Karpas-422 (cell line): ENCODE measurements around the gene RECQL. TPM values are rescaled to one million over a fixed set of nuclear protein-coding genes. Genes with fewer than 3 reads are reported as not detected.

Experiments used
- DNase-seq: peaks from one replicate; pipeline ENCODE4 v3.0.0-alpha.2; 2015
- H2AFZ ChIP-seq: fragments of 200-600 bp; sonication (generic); 2 replicates; pipeline ENCODE4 v1.6.1; 2014; ENCODE audit warnings: antibody characterized with exemption, low read length, mixed read lengths
- H3K27ac ChIP-seq: fragments of 200-600 bp; sonication (generic); 2 replicates; pipeline ENCODE4 v1.5.1; 2014; ENCODE audit warnings: mild to moderate bottlenecking, low read length, moderate library complexity
- H3K27me3 ChIP-seq: fragments of 200-600 bp; sonication (generic); 2 replicates; pipeline ENCODE4 v1.6.1; 2014; ENCODE audit warnings: low read length, mixed read lengths
- H3K36me3 ChIP-seq: fragments of 200-600 bp; sonication (generic); 2 replicates; pipeline ENCODE4 v1.6.1; 2014; ENCODE audit warnings: low read length, mixed read lengths; ENCODE audit not compliant: insufficient read depth
- H3K4me1 ChIP-seq: fragments of 200-600 bp; sonication (generic); 2 replicates; pipeline ENCODE4 v1.6.1; 2014; ENCODE audit warnings: mild to moderate bottlenecking, low read length, mixed read lengths
- H3K4me2 ChIP-seq: fragments of 200-600 bp; sonication (generic); 2 replicates; pipeline ENCODE4 v1.6.1; 2014; ENCODE audit warnings: low read length, low read depth, mild to moderate bottlenecking; ENCODE audit not compliant: poor library complexity, severe bottlenecking
- H3K4me3 ChIP-seq: fragments of 200-600 bp; sonication (generic); 2 replicates; pipeline ENCODE4 v1.5.1; 2014; ENCODE audit warnings: mild to moderate bottlenecking, antibody characterized with exemption, low read length, mixed read lengths
- H3K79me2 ChIP-seq: fragments of 200-600 bp; sonication (generic); 2 replicates; pipeline ENCODE4 v1.6.1; 2014; ENCODE audit warnings: mild to moderate bottlenecking, low read length, mixed read lengths
- H3K9ac ChIP-seq: fragments of 200-600 bp; sonication (generic); 2 replicates; pipeline ENCODE4 v1.6.0; 2014; ENCODE audit warnings: low read length
- H3K9me2 ChIP-seq: fragments of 200-600 bp; sonication (generic), shearing (Covaris generic); replicated peaks from 2 replicates; pipeline ENCODE4 v1.6.0; 2014; ENCODE audit warnings: mild to moderate bottlenecking, low read length, moderate library complexity; ENCODE audit not compliant: insufficient read depth
- H3K9me3 ChIP-seq: fragments of 300-700, 200-600 bp; sonication (generic); 2 replicates; pipeline ENCODE4 v1.6.1; 2014; ENCODE audit warnings: low read length, mixed read lengths
- H4K20me1 ChIP-seq: fragments of 200-600 bp; sonication (generic); 2 replicates; pipeline ENCODE4 v1.6.1; 2014; ENCODE audit warnings: mild to moderate bottlenecking, antibody characterized with exemption, low read length, low read depth; ENCODE audit not compliant: insufficient read depth
- total RNA-seq: library from RNA; depleted of rRNA; stranded (reverse); fragments of >200 nt; shearing (Covaris generic); gene quantifications from 2 replicates; pipeline ENCODE4 v1.2.3, GENCODE V29; 2014; ENCODE audit warnings: low replicate concordance

Gene RECQL
- total RNA-seq, 1 experiment from 2014 or later, result 47.2 TPM

- Histone ChIP-seq H3K9me2 (no peaks in the 10 kb centered on the region), H3K4me3 (no peak overlapping the region), H3K27ac (no peak overlapping the region), H3K9me3 (no peaks in the 10 kb centered on the region), H3K79me2 (no peaks in the 10 kb centered on the region), H3K27me3 (no peaks in the 10 kb centered on the region), H3K4me2 (no peak overlapping the region), H3K9ac (no peak overlapping the region), H3K4me1 (no peaks in the 10 kb centered on the region), H4K20me1 (no peaks in the 10 kb centered on the region), H2AFZ (no peak overlapping the region), H3K36me3 (no peaks in the 10 kb centered on the region)
- no peak for DNase-seq
Observed at GRCh38 chr12:21539797-21540196, 38.4 kb upstream of the RECQL start.

- DNase-seq, result no peak
- H3K79me2 ChIP-seq, result no peaks in the 10 kb centered on the region
- no peaks in the 10 kb centered on the region for H3K9me2 ChIP-seq
- no peaks in the 10 kb centered on the region for H3K9me3 ChIP-seq
- no peaks in the 10 kb centered on the region for H3K4me1 ChIP-seq
- no peaks in the 10 kb centered on the region for H3K36me3 ChIP-seq
- no peak overlapping the region for H3K9ac ChIP-seq
- H3K4me3 ChIP-seq, result no peak overlapping the region
- H3K4me2 ChIP-seq, result no peak overlapping the region
- H2AFZ ChIP-seq, result no peak overlapping the region
- H3K27ac ChIP-seq, result no peak overlapping the region
- H4K20me1 ChIP-seq, result no peaks in the 10 kb centered on the region
- H3K27me3 ChIP-seq, result no peaks in the 10 kb centered on the region
Observed at GRCh38 chr12:21538061-21538653, 36.7 kb upstream of the RECQL start.

GRCh38 chr12:21529456-21529855 is 28.0 kb upstream of the RECQL start:
- no peak overlapping the region for H2AFZ ChIP-seq
- DNase-seq, result no peak
- no peak overlapping the region for H3K27ac ChIP-seq
- no peak overlapping the region for H3K9ac ChIP-seq
- peak overlapping the region; percentile 97 for H3K4me2 ChIP-seq
- H3K79me2 ChIP-seq, result peaks cover 8% of the 10 kb centered on the region
- no peak overlapping the region for H3K4me3 ChIP-seq
- H4K20me1 ChIP-seq, result peaks cover 12% of the 10 kb centered on the region; the same call in 1 of the 2 replicates
- peaks cover 37% of the 10 kb centered on the region for H3K36me3 ChIP-seq
- H3K9me2 ChIP-seq, result no peaks in the 10 kb centered on the region
- no peaks in the 10 kb centered on the region for H3K27me3 ChIP-seq
- H3K4me1 ChIP-seq, result peaks cover 47% of the 10 kb centered on the region
- H3K9me3 ChIP-seq, result 0 out of 2 replicates have a peak, but pooled peaks cover under 1% of the 10 kb centered on the region

- Histone ChIP-seq H2AFZ (no peak overlapping the region), H3K36me3 (peaks cover 37% of the 10 kb centered on the region), H3K4me2 (peak overlapping the region; percentile 97), H3K9me2 (no peaks in the 10 kb centered on the region), H3K9me3 (0 out of 2 replicates have a peak, but pooled peaks cover 3% of the 10 kb centered on the region), H3K4me1 (peaks cover 48% of the 10 kb centered on the region), H3K9ac (no peak overlapping the region), H3K79me2 (peaks cover 8% of the 10 kb centered on the region), H3K4me3 (peak overlapping the region; percentile 77), H3K27me3 (no peaks in the 10 kb centered on the region), H4K20me1 (peaks cover 12% of the 10 kb centered on the region; the same call in 1 of the 2 replicates), H3K27ac (no peak overlapping the region)
- no peak for DNase-seq
Observed at GRCh38 chr12:21528953-21529352, 27.5 kb upstream of the RECQL start.

- peak overlapping the region; percentile 80 for H3K9ac ChIP-seq
- H3K9me2 ChIP-seq, result no peaks in the 10 kb centered on the region
- peaks cover 37% of the 10 kb centered on the region for H3K36me3 ChIP-seq
- H3K79me2 ChIP-seq, result peaks cover 8% of the 10 kb centered on the region
- peak overlapping the region; percentile 95 for H3K27ac ChIP-seq
- H3K4me3 ChIP-seq, result peak overlapping the region; percentile 77
- peaks cover 12% of the 10 kb centered on the region; the same call in 1 of the 2 replicates for H4K20me1 ChIP-seq
- DNase-seq, result peak; percentile 97
- H3K4me1 ChIP-seq, result peaks cover 48% of the 10 kb centered on the region
- H3K27me3 ChIP-seq, result no peaks in the 10 kb centered on the region
- 0 out of 2 replicates have a peak, but pooled peaks cover 3% of the 10 kb centered on the region for H3K9me3 ChIP-seq
- peak overlapping the region; percentile 97 for H3K4me2 ChIP-seq
- H2AFZ ChIP-seq, result no peak overlapping the region
Observed at GRCh38 chr12:21527451-21528180, 26.2 kb upstream of the RECQL start.

- Histone ChIP-seq H3K4me2 (peak overlapping the region; percentile 97), H3K27ac (peak overlapping the region; percentile 95), H3K9me2 (no peaks in the 10 kb centered on the region), H4K20me1 (peaks cover 12% of the 10 kb centered on the region; the same call in 1 of the 2 replicates), H3K4me1 (peaks cover 48% of the 10 kb centered on the region), H3K9ac (peak overlapping the region; percentile 80), H3K4me3 (peak overlapping the region; percentile 77), H3K27me3 (no peaks in the 10 kb centered on the region), H3K36me3 (peaks cover 37% of the 10 kb centered on the region), H2AFZ (no peak overlapping the region), H3K9me3 (0 out of 2 replicates have a peak, but pooled peaks cover 3% of the 10 kb centered on the region), H3K79me2 (peaks cover 8% of the 10 kb centered on the region)
- DNase-seq, result peak; percentile 60
Observed at GRCh38 chr12:21526721-21527345, 25.4 kb upstream of the RECQL start.

- H3K9ac ChIP-seq, result peak within 1 kb of the TSS; percentile 80
- peaks cover 12% of the 10 kb centered on the region; the same call in 1 of the 2 replicates for H4K20me1 ChIP-seq
- H3K27ac ChIP-seq, result peak within 1 kb of the TSS; percentile 95
- H3K9me3 ChIP-seq, result 0 out of 2 replicates have a peak, but pooled peaks cover 3% of the 10 kb centered on the region
- H3K4me2 ChIP-seq, result peak within 1 kb of the TSS; percentile 97
- peaks cover 29% of the 10 kb centered on the region for H3K36me3 ChIP-seq
- peaks cover 8% of the 10 kb centered on the region for H3K79me2 ChIP-seq
- peak; percentile 95 for DNase-seq
- peaks cover 54% of the 10 kb centered on the region for H3K4me1 ChIP-seq
- 0 out of 2 replicates have a peak within 1 kb of the TSS, but pooled peaks have one; percentile 23 for H2AFZ ChIP-seq
- H3K9me2 ChIP-seq, result no peaks in the 10 kb centered on the region
- peak within 1 kb of the TSS; percentile 77 for H3K4me3 ChIP-seq
- no peaks in the 10 kb centered on the region for H3K27me3 ChIP-seq
Observed at GRCh38 chr12:21526053-21526452, 24.6 kb upstream of the RECQL start, which contains the start of gene SPX. SPX (plus strand) TSS chr12:21526296; CDS start chr12:21526473, 177 bp downstream.

- H3K4me1 ChIP-seq, result peaks cover 40% of the 10 kb centered on the region
- no peaks in the 10 kb centered on the region for H4K20me1 ChIP-seq
- peaks cover 8% of the 10 kb centered on the region for H3K79me2 ChIP-seq
- no peak overlapping the region for H2AFZ ChIP-seq
- no peak overlapping the region for H3K9ac ChIP-seq
- 0 out of 2 replicates have a peak, but pooled peaks cover 3% of the 10 kb centered on the region for H3K9me3 ChIP-seq
- no peaks in the 10 kb centered on the region for H3K9me2 ChIP-seq
- H3K27ac ChIP-seq, result no peak overlapping the region
- no peak for DNase-seq
- no peak overlapping the region for H3K4me2 ChIP-seq
- H3K4me3 ChIP-seq, result no peak overlapping the region
- H3K36me3 ChIP-seq, result peaks cover 3% of the 10 kb centered on the region; the same call in 1 of the 2 replicates
- no peaks in the 10 kb centered on the region for H3K27me3 ChIP-seq
Observed at GRCh38 chr12:21523148-21523547, 21.7 kb upstream of the RECQL start.
